ENCODE data around the gene BGLAP.
A peak's percentile ranks its signal among the peaks of the same experiment; 100 is the strongest.

BGLAP gene

GRCh38 chr1:156228501-156228900 is 13.5 kb upstream of the BGLAP start:
- DNase-seq = no peak

- DNase-seq = no peak
Observed at GRCh38 chr1:156229809-156230472, 12.0 kb upstream of the BGLAP start.

- DNase-seq = no peak
Observed at GRCh38 chr1:156230473-156230837, 11.5 kb upstream of the BGLAP start.

- DNase-seq = peak; percentile 15 to 55 (median 53)
Observed at GRCh38 chr1:156232201-156232894, 9.6 kb upstream of the BGLAP start.

GRCh38 chr1:156233426-156234127 is 8.4 kb upstream of the BGLAP start:
- no peak for DNase-seq

GRCh38 chr1:156236164-156236563 is 5.8 kb upstream of the BGLAP start:
- DNase-seq = no peak

GRCh38 chr1:156238248-156238647 is 3.7 kb upstream of the BGLAP start:
- no peak for DNase-seq

GRCh38 chr1:156241311-156241811 is 623 bp upstream of the BGLAP start:
- no peak for DNase-seq

GRCh38 chr1:156242738-156243137 is 754 bp downstream of the BGLAP start:
- DNase-seq = no peak

GRCh38 chr1:156244126-156244525 is 2.1 kb downstream of the BGLAP start:
- DNase-seq = no peak

GRCh38 chr1:156244712-156245111 is 2.7 kb downstream of the BGLAP start:
- no peak for DNase-seq

GRCh38 chr1:156245451-156246232 is 3.7 kb downstream of the BGLAP start:
- peak in 2 of 3 experiments; percentile 69 to 72 for DNase-seq

- DNase-seq = no peak
Observed at GRCh38 chr1:156246241-156246780, 4.3 kb downstream of the BGLAP start.

- no peak for DNase-seq
Observed at GRCh38 chr1:156246781-156247459, 4.9 kb downstream of the BGLAP start.

GRCh38 chr1:156247460-156248322 is 5.7 kb downstream of the BGLAP start, which contains the start of gene PAQR6:
TSS of gene PAQR6 (minus strand) at chr1:156248056. CDS start at chr1:156246731, 1,325 bp downstream.
- DNase-seq = peak in 1 of 3 experiments; percentile 20

- no peak for DNase-seq
Observed at GRCh38 chr1:156248323-156248683, 6.3 kb downstream of the BGLAP start.

GRCh38 chr1:156249593-156249992 is 7.6 kb downstream of the BGLAP start:
- DNase-seq = no peak

- DNase-seq = no peak
Observed at GRCh38 chr1:156251527-156251926, 9.5 kb downstream of the BGLAP start.

GRCh38 chr1:156253634-156254033 is 11.7 kb downstream of the BGLAP start:
- DNase-seq = no peak

- DNase-seq = no peak
Observed at GRCh38 chr1:156257711-156258110, 15.7 kb downstream of the BGLAP start.

- no peak for DNase-seq
Observed at GRCh38 chr1:156258859-156259258, 16.9 kb downstream of the BGLAP start.
